Embryonic facial prominence (tissue), 1 donor: ENCODE measurements around the gene GALNT5.

Source experiments
- DNase-seq: peaks from one replicate; pipeline ENCODE4 v3.0.0-alpha.2; 2016; ENCODE audit errors: extremely low spot score

The GALNT5 gene

DNA sequence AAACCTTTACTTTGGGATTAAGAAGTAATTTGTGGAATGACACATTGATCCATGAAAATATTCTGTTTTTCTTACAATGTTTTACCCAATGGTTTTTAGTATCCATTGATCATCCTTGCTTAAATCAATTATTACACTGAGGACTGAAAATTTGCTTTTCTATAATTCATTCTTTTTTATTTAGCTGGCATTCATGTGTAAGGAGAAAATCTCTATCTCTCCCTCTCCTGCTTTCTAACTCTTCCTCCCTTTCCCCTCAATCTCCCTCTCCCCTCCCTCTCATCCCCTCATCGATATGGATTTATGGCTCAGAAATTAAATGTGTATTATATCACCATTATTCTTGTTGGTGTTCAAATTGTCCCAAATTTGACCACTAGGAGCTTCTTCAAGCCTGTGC is 29.7 kb downstream of the GALNT5 start:
- DNase-seq, result no peak

DNA sequence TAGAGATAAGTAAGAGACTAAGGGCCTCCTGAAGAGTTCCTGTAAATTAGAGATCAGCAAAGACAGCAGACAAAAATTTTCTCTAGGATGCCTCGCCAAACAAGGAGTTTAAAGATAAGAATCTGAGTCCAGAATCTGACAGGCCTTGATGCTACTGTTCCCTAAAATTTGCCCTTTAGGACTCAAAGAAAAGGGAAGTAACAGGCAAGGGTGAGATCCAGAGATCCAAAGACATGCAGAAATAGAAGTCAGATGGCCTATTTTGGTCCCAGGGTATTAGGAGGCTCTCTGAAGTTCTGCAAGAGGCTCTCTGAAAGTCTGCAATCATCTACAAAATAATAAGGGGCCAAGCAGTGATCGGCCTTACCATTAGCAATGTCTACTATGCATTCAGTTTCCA is 33.0 kb downstream of the GALNT5 start:
- no peak for DNase-seq

DNA sequence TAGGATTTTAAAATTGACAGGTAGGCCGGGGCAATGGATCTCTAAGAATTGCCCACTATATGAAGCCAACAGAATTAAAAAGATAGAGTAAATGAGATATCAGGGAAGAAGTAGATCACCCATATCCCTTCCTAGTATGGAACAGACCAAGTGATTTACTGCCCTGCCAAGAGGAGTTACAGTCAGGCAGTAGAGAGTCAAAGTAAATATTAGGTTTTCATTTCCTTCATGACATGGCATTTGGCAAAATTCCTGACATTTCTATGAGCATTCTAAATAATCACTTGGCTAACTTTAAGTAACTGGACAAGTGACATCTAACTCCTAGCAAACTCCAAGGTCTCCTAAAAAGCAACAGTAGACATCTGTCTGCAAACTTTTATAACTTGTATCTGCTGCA is 33.5 kb downstream of the GALNT5 start:
- no peak for DNase-seq

DNA sequence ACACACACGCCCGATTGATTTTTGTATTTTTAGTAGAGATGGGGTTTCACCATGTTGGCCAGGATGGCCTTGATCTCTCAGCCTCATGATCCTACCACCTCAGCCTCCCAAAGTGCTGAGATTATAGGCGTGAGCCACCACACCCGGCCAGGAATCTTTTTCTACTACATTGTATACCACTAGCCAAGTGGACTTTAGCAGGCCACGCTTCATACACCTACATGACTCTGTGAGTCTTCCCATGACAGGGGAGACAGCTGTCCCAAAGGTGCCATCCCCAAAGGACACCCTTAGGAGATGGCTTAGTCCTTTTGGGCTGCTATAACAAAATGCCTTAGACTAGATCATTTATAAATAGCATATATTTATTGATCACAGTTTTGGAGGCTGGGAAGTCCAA is 35.3 kb downstream of the GALNT5 start:
- no peak for DNase-seq

DNA sequence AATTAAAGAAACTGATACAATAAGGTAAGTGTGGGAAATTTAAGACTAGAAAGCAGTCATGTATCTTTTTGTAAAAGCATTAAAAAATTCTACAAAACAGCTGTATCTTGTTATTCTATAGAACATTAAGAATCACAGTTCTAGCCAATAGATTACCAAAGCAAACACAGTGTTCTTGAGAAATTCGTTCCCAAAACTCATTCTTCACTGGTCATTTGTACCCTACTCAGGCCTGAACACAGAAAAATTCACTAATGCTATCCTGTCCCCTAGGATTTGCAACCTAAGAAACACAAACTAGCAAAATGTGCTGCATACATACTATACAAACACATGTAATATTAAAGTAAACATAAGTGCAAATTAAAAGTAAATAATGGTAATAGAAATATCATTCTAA is 39.0 kb downstream of the GALNT5 start:
- no peak for DNase-seq

DNA sequence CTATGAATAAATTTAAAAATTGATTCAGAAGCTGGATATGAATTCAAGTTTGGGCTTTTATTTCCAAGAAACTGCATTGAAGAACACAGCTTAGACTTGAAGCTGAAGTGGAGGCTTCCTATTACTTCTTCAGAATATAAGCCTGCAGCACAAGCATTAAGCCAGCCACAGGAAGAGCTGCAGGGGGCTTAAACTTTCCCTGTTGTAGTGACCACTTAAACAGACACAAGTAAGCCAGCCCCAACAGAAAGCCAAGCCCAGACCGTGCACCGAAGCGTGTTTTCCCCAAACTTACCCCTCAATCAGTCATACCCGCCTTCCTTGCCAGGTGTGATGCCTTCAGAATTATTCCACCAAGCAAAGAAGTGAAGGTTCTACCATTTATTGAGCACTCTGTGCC is 39.5 kb downstream of the GALNT5 start:
- no peak for DNase-seq

DNA sequence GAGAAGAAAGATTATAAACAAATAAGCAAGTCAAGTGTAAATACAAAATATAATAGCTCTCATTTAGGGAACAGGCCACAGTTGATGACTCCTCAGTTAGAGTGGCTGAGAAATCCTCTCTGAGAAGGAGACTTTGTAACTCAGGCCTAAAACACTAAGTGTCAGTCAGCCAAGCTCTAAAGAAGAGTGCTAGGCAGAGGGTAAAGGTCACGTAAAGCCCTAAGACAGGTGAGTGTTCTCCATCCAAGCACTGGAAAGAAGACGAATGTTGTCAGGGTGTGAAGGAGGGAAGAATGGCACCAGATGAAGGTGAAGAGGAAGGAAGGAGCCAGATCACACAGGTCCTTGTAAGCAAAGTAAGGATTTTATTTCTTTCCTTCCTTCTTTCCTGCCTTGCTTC is 43.8 kb downstream of the GALNT5 start:
- no peak for DNase-seq

DNA sequence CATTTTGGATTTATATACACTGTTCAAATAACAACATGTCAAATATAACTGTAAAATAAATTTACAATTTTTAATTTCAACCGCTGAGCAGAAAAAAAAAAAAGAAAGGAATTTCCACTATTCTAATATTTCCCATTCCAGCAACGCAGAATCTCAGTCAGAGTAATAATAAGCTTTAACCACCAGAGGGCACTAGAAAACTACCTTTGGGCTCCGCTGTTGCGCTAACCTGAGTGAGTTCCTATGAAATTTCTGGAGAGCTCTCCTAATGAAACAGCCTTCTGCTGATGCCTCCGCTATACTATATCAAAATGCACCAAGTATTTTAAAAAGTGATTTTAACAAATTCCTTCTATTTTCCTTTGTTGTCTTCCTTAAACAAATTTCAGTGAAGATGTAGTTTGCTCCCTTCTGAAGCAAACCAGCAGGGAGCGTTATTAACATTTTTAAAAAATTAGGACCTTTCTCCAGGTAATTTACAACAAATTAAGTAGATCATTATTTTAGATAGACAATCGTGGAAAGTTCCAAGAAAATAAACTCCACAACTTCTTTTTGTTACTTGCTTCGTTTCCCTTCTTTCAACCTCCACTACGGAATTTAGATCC is 45.1 kb downstream of the GALNT5 start:
- peak; percentile 36 for DNase-seq

DNA sequence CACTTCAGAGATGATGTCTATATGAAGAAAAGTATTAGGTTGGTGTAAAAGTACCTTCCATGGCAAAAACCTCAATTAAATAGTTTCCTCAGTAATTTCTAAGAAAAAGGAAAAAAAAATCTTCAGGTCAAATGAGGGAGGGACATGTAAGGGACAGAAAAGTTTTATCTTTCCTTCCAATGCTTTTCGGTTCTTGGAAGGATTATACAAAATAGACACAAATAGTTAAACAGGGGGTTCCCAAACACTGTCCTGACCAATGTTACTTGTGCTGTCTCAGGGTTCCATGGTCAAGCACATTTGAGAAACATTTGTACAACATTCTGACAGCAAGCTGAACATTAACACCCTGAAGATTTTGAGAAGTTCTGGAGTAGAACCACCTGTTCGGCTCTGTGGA is 46.1 kb downstream of the GALNT5 start:
- no peak for DNase-seq

DNA sequence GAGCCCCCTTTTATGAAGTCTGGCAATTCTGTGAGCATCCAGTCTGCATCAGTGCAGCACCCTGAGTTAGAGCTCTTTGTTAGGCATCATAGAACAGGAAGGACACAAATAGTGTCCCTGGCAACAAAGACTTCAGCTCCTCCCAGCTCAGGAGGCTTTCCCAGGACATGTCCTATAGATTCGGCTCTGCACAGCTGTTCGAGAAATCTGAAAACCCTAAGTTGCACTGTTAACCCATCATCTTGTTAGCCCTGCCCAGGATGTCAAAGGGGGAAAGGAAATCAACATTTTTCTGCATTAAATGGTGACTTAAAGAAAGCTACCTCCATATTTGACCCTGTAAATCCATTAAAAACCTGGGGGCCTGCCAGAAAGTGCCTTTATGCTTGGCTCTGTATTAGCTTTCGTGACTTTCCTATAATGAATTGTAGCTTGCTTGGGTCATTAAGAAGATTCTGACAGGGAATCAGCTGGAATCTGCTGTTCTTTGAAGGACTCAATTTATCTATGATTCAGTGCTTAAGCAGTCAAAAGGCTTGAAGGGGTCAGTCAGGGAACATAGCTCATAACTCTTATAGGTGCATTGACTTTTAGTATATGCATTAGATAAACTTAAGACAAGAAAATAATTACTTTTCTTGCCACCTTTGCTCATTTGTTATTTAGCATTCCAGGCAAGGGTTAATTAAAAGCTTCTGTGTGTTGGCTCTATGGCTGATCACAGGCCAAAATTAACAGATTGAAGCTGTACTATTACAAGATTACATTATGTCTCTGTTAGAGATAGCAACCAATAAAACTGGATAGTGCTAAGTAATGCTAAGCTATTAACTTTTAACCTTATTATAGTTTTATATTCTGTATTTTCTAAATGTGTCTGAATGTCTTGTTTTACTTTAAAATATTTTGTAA is 47.6 kb downstream of the GALNT5 start:
- no peak for DNase-seq

DNA sequence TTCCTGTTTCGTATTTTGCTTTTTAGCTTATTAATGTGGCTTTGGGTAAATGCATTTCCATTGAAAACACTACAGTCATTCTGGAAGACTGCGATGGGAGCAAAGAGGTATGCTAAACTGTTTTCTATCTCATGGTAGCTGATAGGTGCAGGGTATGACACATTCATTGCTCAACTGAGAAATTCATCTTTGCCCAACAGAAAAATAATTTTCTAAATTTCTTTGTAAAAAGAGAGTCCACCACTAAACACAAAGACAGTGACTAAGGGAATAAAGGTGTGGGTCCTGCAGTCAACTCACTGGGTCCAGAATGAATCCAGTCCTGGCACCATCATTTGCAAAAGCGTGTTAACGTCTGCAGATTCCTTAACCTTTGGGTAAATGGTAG is 48.2 kb downstream of the GALNT5 start:
- no peak for DNase-seq

DNA sequence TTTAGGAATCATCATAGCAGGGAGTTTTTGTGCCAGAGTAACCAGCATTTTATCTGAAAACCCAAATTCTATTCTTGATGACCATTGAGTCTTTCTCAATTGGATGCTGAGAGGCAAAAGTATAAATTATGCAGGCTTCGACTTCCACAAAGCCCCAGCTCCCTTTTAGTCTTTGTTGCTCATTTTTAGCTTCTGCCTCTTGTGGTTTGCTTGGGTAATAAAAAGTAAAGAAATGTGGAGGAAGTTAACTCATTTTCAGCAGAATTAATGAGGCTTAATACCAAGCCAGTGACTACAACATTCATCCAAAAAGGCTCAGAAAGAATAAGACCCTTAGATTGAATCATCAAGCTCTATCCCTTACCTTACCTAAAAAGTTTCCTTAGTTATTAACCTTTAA is 49.5 kb downstream of the GALNT5 start:
- DNase-seq, result no peak

DNA sequence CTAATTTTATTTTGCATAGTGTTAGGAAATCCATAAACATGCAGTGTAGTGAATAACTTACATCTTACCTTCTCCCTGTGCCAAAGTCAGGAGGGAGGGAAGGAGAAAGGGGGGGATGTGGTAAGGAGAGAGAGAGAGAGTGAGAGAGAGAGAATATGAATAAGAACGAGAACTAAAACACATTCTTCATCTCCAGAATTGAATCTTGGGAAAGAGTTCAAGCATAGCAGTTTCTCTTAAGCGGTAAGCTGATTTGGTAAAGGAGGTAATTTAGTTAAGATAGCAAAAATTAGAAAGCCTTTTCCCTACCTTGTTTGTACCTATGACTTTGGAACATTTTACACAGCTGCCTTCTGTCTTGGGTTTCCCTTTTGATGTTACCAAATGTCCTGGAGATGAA is 52.4 kb downstream of the GALNT5 start:
- DNase-seq, result no peak

DNA sequence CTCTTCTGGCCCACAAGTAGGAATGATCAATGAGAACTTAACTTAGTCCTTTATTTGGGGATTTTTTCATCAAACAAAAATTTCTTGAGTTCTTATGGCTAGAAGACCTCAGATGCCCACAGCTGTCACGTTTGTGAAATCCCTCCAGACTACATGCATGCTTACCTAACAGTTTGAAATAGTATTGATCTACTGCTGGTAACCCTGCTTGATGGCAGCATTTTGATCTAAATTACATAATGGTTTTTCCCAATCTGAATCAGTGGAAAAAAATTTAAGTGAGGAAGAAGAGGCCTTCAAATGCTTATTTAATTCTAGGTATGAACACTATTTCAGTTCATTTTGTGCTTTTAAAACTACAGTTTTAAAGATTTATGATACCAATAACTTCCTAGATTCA is 54.2 kb downstream of the GALNT5 start:
- DNase-seq, result no peak

DNA sequence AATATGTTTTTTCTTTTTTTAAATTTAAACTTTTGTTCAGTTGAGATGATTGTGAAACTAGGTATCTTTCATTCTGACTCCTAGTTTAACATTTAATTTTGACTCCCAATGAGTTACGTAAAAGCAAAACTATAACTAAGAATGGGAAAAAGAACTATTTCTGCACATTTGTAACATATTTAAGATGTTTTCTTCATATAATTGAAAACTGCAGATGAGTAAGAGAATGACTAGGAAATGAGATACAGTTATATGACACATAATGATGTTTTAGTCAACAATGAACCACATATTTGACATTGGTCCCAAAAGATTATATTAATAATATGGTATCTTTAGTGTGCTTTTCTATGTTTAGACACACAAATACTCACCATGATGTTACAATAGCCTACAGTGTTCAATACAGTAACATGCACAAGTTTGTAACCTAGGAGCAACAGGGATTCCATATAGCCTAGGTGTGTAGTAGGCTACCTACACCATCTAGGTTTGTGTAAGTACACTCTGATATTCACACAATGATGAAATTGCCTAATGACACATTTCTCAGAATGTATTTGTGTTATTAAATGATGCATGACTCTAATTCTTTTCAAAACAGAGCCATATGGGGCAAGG is 55.5 kb downstream of the GALNT5 start:
- DNase-seq, result no peak

DNA sequence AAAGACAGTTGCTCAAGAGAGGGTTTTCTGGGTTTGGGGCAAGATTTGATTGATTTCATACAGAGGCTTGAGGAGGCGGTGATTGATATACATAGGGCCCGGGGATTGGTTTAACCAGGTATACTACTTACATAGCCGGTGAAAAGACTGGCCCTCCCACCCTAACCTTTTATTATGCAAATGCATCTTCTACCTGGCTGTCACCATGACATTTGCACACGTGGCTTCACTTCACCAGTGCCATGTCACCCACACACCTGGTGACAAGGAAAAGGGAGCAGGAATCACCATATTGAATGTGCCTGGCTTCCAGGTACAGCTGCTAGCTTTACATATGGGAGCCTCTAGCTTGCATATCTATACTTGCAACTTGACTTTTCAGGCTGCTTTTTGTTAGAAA is 58.4 kb downstream of the GALNT5 start:
- DNase-seq, result no peak

DNA sequence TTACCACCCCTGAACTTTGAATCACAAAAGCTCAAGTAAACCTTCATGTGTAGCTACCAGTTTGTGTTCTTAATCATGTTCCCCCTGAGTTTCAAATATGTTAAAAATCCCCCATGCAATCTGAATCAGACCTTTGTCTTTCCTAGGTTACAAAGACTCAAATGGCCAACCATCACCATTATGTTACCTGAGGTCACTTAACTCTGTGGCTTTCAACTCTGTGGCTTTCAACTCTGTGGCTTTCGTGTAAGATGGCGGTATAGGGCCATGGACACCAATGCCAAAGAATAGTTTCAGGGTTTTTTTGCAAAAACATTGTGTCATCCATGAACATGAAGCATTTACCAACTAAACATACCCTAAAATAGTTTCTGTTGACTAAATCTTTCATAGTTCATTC is 61.4 kb downstream of the GALNT5 start:
- DNase-seq, result no peak

DNA sequence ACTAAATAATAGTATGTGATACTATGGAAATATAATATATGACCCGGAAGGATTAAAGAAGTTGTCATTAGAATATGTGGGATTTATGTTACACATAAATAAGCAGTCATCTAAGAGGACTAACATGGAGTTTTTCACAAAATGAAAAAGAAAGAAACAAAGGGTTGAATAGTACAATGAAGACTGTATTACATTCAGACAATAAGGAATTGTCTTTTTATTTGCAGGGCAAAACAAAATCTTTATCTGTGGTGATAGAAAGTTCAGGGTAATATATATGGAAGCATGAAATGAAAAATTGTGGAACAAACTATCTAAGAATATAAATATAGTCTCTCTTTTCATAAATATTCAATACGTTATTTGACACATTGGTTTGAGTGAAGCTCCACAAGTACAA is 62.3 kb downstream of the GALNT5 start:
- no peak for DNase-seq

DNA sequence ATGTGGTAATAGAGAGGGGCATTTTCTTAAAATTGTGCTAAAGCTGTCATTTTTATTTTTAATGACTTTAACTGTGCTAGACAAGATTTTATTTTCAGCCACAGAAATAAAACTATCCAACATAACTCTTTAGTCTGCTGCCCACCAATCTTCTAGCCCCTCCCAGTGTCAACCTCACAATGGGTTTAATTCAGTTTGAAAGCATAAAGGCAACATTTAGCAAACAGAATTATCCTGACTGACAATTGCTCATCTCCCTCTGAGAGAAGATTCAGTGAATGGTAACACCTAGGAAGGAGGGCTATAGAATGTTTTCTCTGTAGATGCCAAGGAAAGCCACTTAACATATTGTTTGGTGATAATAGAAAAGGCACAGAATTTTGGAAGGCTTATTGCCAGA is 62.9 kb downstream of the GALNT5 start:
- no peak for DNase-seq

DNA sequence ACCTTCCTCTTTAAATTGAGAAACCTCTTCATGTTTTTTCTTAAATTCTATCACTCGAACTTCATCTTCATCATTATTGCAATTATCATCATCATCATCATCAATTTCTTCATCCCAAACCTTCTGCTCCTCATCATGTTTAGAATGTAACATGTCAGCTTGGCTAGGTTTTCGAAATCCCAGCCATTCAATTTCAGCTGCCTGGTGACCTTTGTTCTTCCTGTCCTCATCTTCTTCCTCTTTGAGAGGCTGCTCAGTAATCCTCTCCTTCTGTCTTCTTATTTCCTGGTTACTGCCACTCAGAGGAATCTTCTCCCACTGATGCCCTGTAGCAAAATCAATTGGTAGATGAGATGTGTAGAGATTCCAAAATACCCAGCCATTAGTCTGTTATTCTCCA is 64.0 kb downstream of the GALNT5 start:
- no peak for DNase-seq

DNA sequence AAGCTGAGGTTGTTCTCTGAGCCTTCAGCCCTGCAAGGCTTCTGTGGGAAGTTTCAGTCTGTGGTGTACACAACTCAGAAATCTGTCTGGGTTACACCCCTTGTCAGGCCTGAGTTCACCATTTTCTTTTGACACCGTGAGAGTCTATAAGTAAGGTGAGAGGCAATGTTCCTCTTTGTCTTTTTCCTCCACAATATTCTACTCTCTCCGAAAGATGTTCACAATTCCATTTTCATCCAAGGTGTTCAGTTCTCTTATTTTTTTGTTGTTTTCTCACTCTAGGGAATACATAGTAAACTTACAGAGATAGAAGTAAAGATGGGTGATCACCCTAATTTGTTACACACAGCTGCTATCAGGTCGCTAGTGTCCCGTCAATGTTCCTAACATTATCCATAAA is 64.9 kb downstream of the GALNT5 start:
- DNase-seq, result no peak

DNA sequence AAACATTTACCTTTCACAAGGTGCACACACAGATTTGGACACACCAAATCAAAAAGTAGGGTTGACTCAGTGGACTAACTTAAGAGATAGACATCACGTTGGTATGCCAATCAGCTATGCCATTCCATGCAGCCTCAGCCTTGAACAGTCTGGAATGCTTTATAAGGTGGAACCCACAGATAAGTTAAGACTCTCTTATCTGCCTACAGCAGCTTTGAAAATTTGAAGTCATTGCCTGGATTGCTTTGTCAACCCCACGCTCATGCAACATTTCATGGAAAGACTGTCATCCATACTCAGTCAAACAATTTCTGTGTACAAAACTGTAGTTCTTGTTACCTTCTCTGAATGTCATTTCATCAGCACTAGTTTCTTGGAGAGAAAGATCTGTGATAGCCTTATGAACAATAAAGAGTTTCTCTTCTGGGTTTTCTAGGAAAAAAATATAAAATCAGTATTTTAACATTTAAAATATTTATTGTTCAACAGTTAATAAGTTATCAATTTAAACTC is 66.9 kb downstream of the GALNT5 start:
- no peak for DNase-seq

DNA sequence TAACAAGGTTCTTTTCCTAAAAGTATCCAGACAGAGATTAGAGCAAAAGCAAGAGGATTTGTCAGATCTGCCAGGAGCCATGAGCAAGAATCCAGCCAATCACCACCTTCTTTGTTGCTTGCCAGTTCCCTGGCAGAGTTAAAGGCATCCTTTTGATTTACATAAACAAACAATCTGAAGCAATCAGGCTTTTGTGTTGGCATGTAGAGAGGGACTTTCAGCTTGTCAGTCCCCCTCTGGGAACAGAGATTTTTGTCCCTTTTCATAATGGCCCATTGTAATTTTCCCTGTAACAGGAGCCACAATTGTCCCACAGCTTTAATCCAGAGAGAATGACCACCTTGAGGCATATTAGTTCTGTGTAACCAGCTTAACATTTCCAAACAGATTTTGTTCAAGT is 68.3 kb downstream of the GALNT5 start, which contains the start of gene ERMN:
Gene ERMN (minus strand): TSS at position 39 of the 400 bp plus-strand sequence. CDS start 182 bp downstream, outside the sequence.
- no peak for DNase-seq
